Cardiac septum (tissue), 1 donor: ENCODE results near the gene EPYC. TPM values are rescaled to one million over a fixed set of nuclear protein-coding genes. Genes with fewer than 3 reads are reported as not detected.
"Not testable (repeated sequence)": the region's sequence is repeated elsewhere in the genome, so short reads cannot be mapped to it uniquely, and the experiment has no call there.

Experiments
- DNase-seq: peaks from one replicate; pipeline ENCODE4 v3.0.0-alpha.2; 2020; ENCODE audit warnings: low spot score
- intact Hi-C: fragments of 100-400 bp; cut with DNase I; formaldehyde crosslinking; loops from one replicate; pipeline ENCODE4 v1.14.0; 2022
- total RNA-seq: library from RNA; stranded (reverse); fragmentation: NEBNext Ultra II Directional; extraction: Animal tissue kit (Norgen Biotek cat#: 25700); gene quantifications from one replicate; pipeline ENCODE4 v1.2.1, GENCODE V29; 2021
- donor health status: DM: no; HTN: no; CAD: no.

EPYC gene
- total RNA-seq, 1 donor from 2014 or later, result not detected

GRCh38 chr12:90995010-90995409 is 9.8 kb downstream of the EPYC start:
- DNase-seq, result no peak
- intact Hi-C loops, result no loop called here

- DNase-seq, result no peak
- intact Hi-C loops, result no loop called here
These were observed 12.8 kb downstream of the EPYC start for GRCh38 chr12:90991952-90992465.

- DNase-seq, result no peak
- intact Hi-C loops, result no loop called here
These were observed 14.2 kb downstream of the EPYC start for GRCh38 chr12:90990611-90991010.

GRCh38 chr12:90989686-90990111 is 15.1 kb downstream of the EPYC start:
- intact Hi-C loops, result loop anchor here (10.0 kb wide), 1 partner anchor 185 kb away; no protein-coding TSS in a partner anchor
- no peak for DNase-seq

GRCh38 chr12:90987520-90987919 is 17.3 kb downstream of the EPYC start:
- intact Hi-C loops, result loop anchor here (10.0 kb wide), 1 partner anchor 187 kb away; no protein-coding TSS in a partner anchor
- no peak for DNase-seq

GRCh38 chr12:90987101-90987500 is 17.7 kb downstream of the EPYC start:
- intact Hi-C loops, result loop anchor here (10.0 kb wide), 1 partner anchor 188 kb away; no protein-coding TSS in a partner anchor
- DNase-seq, result no peak

- intact Hi-C loops, result loop anchor here (10.0 kb wide), 1 partner anchor 189 kb away; no protein-coding TSS in a partner anchor
- not testable (repeated sequence) for DNase-seq
These were observed 19.4 kb downstream of the EPYC start for GRCh38 chr12:90985331-90985730.

- intact Hi-C loops, result loop anchor here (10.0 kb wide), 1 partner anchor 191 kb away; no protein-coding TSS in a partner anchor
- no peak for DNase-seq
These were observed 20.7 kb downstream of the EPYC start for GRCh38 chr12:90984114-90984513.

GRCh38 chr12:90982170-90982569 is 22.6 kb downstream of the EPYC start:
- DNase-seq, result no peak
- intact Hi-C loops, result loop anchor here (10.0 kb wide), 1 partner anchor 193 kb away; no protein-coding TSS in a partner anchor

- intact Hi-C loops, result loop anchor here (2.0 to 10.0 kb wide), 4 partner anchors 129 to 377 kb away; no protein-coding TSS in a partner anchor
- no peak for DNase-seq
These were observed 24.8 kb downstream of the EPYC start for GRCh38 chr12:90979951-90980350.

- DNase-seq, result no peak
- intact Hi-C loops, result loop anchor here (2.0 to 5.0 kb wide), 3 partner anchors 130 to 378 kb away; no protein-coding TSS in a partner anchor
These were observed 25.8 kb downstream of the EPYC start for GRCh38 chr12:90979019-90979418.

GRCh38 chr12:90978117-90978770 is 26.5 kb downstream of the EPYC start:
- DNase-seq, result no peak

GRCh38 chr12:90977224-90977623 is 27.5 kb downstream of the EPYC start:
- DNase-seq, result no peak
- intact Hi-C loops, result loop anchor here (5.0 kb wide), 2 partner anchors 350 to 380 kb away; no protein-coding TSS in a partner anchor

More at GRCh38 chr12:90978117-90978770, 26.5 kb downstream of the EPYC start:
- intact Hi-C loops, result loop anchor here (2.0 to 5.0 kb wide), 3 partner anchors 131 to 379 kb away; no protein-coding TSS in a partner anchor

- DNase-seq, result no peak
- intact Hi-C loops, result no loop called here
These were observed 30.5 kb downstream of the EPYC start for GRCh38 chr12:90974286-90974685.

- DNase-seq, result no peak
- intact Hi-C loops, result no loop called here
These were observed 32.5 kb downstream of the EPYC start for GRCh38 chr12:90972226-90972625.

GRCh38 chr12:90970911-90971310 is 33.9 kb downstream of the EPYC start:
- no peak for DNase-seq
- intact Hi-C loops, result no loop called here

- no peak for DNase-seq
- intact Hi-C loops, result no loop called here
These were observed 34.3 kb downstream of the EPYC start for GRCh38 chr12:90970471-90970870.

- DNase-seq, result no peak
These were observed 34.9 kb downstream of the EPYC start for GRCh38 chr12:90969851-90970250.

GRCh38 chr12:90969346-90969745 is 35.4 kb downstream of the EPYC start:
- intact Hi-C loops, result no loop called here

More at GRCh38 chr12:90969851-90970250, 34.9 kb downstream of the EPYC start:
- intact Hi-C loops, result no loop called here

GRCh38 chr12:90965204-90965603 is 39.6 kb downstream of the EPYC start:
- no peak for DNase-seq
- intact Hi-C loops, result no loop called here

More at GRCh38 chr12:90969346-90969745, 35.4 kb downstream of the EPYC start:
- DNase-seq, result no peak

- intact Hi-C loops, result no loop called here
- no peak for DNase-seq
These were observed 40.2 kb downstream of the EPYC start for GRCh38 chr12:90964616-90965015.
